Measurements from ENCODE around the gene CHADL. TPM values are rescaled to one million over a fixed set of nuclear protein-coding genes. Genes with fewer than 3 reads are reported as not detected.

The CHADL gene
- total and polyA plus RNA-seq, 9 of the 15 experiments (the other 6 are each of a cell fraction or from before 2014, with no cell fraction given): not detected

DNA sequence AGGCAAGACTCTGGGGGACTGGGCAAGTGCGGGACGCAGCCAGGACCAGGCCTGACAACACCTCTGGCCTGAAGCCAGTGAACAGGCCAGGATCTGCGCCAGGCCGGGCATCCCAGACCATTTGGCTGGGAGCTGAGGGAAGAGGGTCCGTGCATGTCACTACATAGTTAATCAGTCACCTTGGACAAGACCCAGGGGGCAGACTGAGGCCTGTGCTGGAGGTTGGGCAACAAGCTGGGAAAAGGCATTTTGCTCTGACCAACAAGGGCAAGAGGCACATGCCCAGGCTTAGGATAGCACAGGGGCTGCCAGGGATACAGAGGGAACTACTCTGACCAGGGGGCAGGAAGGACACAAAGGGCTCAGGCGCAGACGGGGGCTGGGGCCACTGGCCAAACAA lies 7.0 kb upstream of the CHADL start:
- H4K20me1 ChIP-seq (replicated peaks; ENCODE audit: control insufficient read depth, insufficient read depth, low read length): no peaks in the 10 kb centered on the region
- TF ChIP-seq FUS (optimal IDR thresholded peaks at IDR 0.05; ENCODE audit: low read depth, low read length) (no peak), ZFP1 (CRISPR knock-in tag; IDR thresholded peaks at IDR 0.05) (no peak), HLTF (IDR thresholded peaks at IDR 0.05) (no peak), POLR2A (conservative IDR thresholded peaks at IDR 0.05) (no peak), NONO (IDR thresholded peaks at IDR 0.05; ENCODE audit: low read depth in 2 of 2, low read length in 1 of 2) (no peak), SAP30 (IDR thresholded peaks at IDR 0.05; ENCODE audit: borderline replicate concordance, insufficient read depth, low read depth, low read length, poor library complexity, severe bottlenecking) (no peak)
- TF ChIP-seq, protein P1, sequence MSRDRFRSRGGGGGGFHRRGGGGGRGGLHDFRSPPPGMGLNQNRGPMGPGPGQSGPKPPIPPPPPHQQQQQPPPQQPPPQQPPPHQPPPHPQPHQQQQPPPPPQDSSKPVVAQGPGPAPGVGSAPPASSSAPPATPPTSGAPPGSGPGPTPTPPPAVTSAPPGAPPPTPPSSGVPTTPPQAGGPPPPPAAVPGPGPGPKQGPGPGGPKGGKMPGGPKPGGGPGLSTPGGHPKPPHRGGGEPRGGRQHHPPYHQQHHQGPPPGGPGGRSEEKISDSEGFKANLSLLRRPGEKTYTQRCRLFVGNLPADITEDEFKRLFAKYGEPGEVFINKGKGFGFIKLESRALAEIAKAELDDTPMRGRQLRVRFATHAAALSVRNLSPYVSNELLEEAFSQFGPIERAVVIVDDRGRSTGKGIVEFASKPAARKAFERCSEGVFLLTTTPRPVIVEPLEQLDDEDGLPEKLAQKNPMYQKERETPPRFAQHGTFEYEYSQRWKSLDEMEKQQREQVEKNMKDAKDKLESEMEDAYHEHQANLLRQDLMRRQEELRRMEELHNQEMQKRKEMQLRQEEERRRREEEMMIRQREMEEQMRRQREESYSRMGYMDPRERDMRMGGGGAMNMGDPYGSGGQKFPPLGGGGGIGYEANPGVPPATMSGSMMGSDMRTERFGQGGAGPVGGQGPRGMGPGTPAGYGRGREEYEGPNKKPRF (IDR thresholded peaks at IDR 0.05; ENCODE audit: low read depth, low read length): no peak
- peaks cover 62% of the 10 kb centered on the region; the same call in 2 of the 3 replicates for H3K36me3 ChIP-seq (ENCODE audit: control insufficient read depth, insufficient read depth, low read length)
- DNase-seq (ENCODE audit: extremely low read depth in 1 of 4, low spot score in 3 of 4) (no peak), FAIRE-seq (no peak), ATAC-seq (no peak)
- no peak overlapping the region for H3K4me2 ChIP-seq (ENCODE audit: insufficient read depth, low read length)
- no peak overlapping the region for H3K4me3 ChIP-seq
- no peak overlapping the region for H3K27ac ChIP-seq (ENCODE audit: extremely low read depth, low read depth, low read length)
- H3K4me1 ChIP-seq (replicated peaks in 1 of 2; ENCODE audit: control insufficient read depth in 2 of 2, insufficient read depth in 2 of 2, low read length in 2 of 2): peaks cover 0 to 9% of the 10 kb centered on the region in 2 experiments; a peak in 2 of 5 replicates
- H3K9ac ChIP-seq (ENCODE audit: insufficient read depth in 1 of 2, low read depth in 2 of 2, low read length in 2 of 2): no peak overlapping the region
- H3K79me2 ChIP-seq (ENCODE audit: control insufficient read depth, insufficient read depth, low read length): no peaks in the 10 kb centered on the region
- H2AFZ ChIP-seq (ENCODE audit: low read depth, low read length): no peak overlapping the region
- in situ Hi-C loops (cut with MboI): no loop called here
- intact Hi-C loops (cut with micrococcal nuclease): no loop called here
- no TSS peak for BruUV-seq (replicated peaks)
- H3K27me3 ChIP-seq (ENCODE audit: control insufficient read depth in 2 of 2, insufficient read depth in 2 of 2, low read length in 2 of 2): no peaks in the 10 kb centered on the region
- ChIA-PET CTCF (ENCODE audit: low intra/inter-chr PET ratio) (no interaction called here), POLR2A (interaction anchor here (0.6 kb wide), 1 partner anchor 234 kb away, joined by 3 read pairs; no protein-coding TSS in a partner anchor)
- no peaks in the 10 kb centered on the region for H3K9me3 ChIP-seq (replicated peaks; ENCODE audit: control insufficient read depth, insufficient read depth, low read depth, low read length)
- WGBS (ENCODE audit: insufficient coverage, low coverage, missing lambda C conversion rate): 98% methylated on average over 7 of the region's 7 CpGs
- H3K9me1 ChIP-seq (ENCODE audit: control insufficient read depth, insufficient read depth, low read length): peaks cover 4% of the 10 kb centered on the region
